CMK (cell line): Measurements from ENCODE around the gene C1RL.

Experiments used
- DNase-seq: peaks from one replicate; pipeline ENCODE4 v3.0.0-alpha.2; 2010; ENCODE audit warnings: low read depth

C1RL gene

GRCh38 chr12:7136676-7137075, 27.7 kb upstream of the C1RL start:
- DNase-seq = no peak

GRCh38 chr12:7136071-7136470, 27.1 kb upstream of the C1RL start:
- DNase-seq = no peak

GRCh38 chr12:7134396-7135166, 25.6 kb upstream of the C1RL start:
- DNase-seq = no peak

- DNase-seq = no peak
Observed at GRCh38 chr12:7131502-7131866, 22.5 kb upstream of the C1RL start.

GRCh38 chr12:7130701-7131501, 21.9 kb upstream of the C1RL start:
- no peak for DNase-seq

- peak; percentile 85 for DNase-seq
Observed at GRCh38 chr12:7129872-7130691, 21.1 kb upstream of the C1RL start, which contains the start of gene CLSTN3. Gene CLSTN3 (plus strand): TSS chr12:7130371. CDS start chr12:7130649, 278 bp downstream.

GRCh38 chr12:7129287-7129871, 20.4 kb upstream of the C1RL start:
- DNase-seq = no peak

- DNase-seq = no peak
Observed at GRCh38 chr12:7128681-7129286, 19.8 kb upstream of the C1RL start, which contains the start of gene RBP5. Gene RBP5 (minus strand): TSS chr12:7128889. CDS start chr12:7128775, 114 bp downstream.

GRCh38 chr12:7127916-7128626, 19.1 kb upstream of the C1RL start:
- DNase-seq = no peak

GRCh38 chr12:7125632-7126227, 16.7 kb upstream of the C1RL start:
- no peak for DNase-seq

- DNase-seq = no peak
Observed at GRCh38 chr12:7123806-7124522, 14.9 kb upstream of the C1RL start.

GRCh38 chr12:7122811-7123769, 14.1 kb upstream of the C1RL start:
- DNase-seq = no peak

- DNase-seq = no peak
Observed at GRCh38 chr12:7121324-7121723, 12.3 kb upstream of the C1RL start.

GRCh38 chr12:7120166-7120565, 11.2 kb upstream of the C1RL start:
- DNase-seq = no peak

- DNase-seq = no peak
Observed at GRCh38 chr12:7118881-7119280, 9.9 kb upstream of the C1RL start.

GRCh38 chr12:7117670-7118069, 8.7 kb upstream of the C1RL start:
- no peak for DNase-seq

- DNase-seq = no peak
Observed at GRCh38 chr12:7116916-7117315, 7.9 kb upstream of the C1RL start.

GRCh38 chr12:7116196-7116595, 7.2 kb upstream of the C1RL start:
- DNase-seq = no peak

- DNase-seq = no peak
Observed at GRCh38 chr12:7114851-7115250, 5.8 kb upstream of the C1RL start.
